IMR-90 (cell line): ENCODE results near the gene ZNF670.
"Not testable (repeated sequence)": the region's sequence is repeated elsewhere in the genome, so short reads cannot be mapped to it uniquely, and the experiment has no call there.

Experiments
- BHLHE40 ChIP-seq: fragments of 150-350 bp; IDR thresholded peaks from 2 replicates; pipeline ENCODE4 v1.6.1; 2016; ENCODE audit warnings: mild to moderate bottlenecking, low read depth, low read length
- CEBPB ChIP-seq: IDR thresholded peaks from 2 replicates; pipeline ENCODE4 v1.6.1; 2012; ENCODE audit warnings: low read depth, low read length, improper control_type of control experiment
- CTCF ChIP-seq: conservative IDR thresholded peaks from 2 replicates; pipeline ENCODE4 v1.5.1; 2012; ENCODE audit warnings: mild to moderate bottlenecking, low read depth, low read length, improper control_type of control experiment
- MAFK ChIP-seq: IDR thresholded peaks from 2 replicates; pipeline ENCODE4 v1.6.1; 2012; ENCODE audit warnings: low read depth, low read length, improper control_type of control experiment
- MAZ ChIP-seq: IDR thresholded peaks from 2 replicates; pipeline ENCODE4 v1.6.1; 2012; ENCODE audit warnings: low read depth, mild to moderate bottlenecking, low read length, improper control_type of control experiment, moderate library complexity, borderline replicate concordance
- POLR2A ChIP-seq: IDR thresholded peaks from 2 replicates; pipeline ENCODE4 v1.6.1; 2012; ENCODE audit warnings: mild to moderate bottlenecking, low read depth, low read length
- RCOR1 ChIP-seq: IDR thresholded peaks from 2 replicates; pipeline ENCODE4 v1.6.1; 2012; ENCODE audit warnings: mild to moderate bottlenecking, low read length, improper control_type of control experiment; ENCODE audit not compliant: insufficient replicate concordance
- TF ChIP-seq, protein P1 (sequence below): fragments of 150-350 bp; IDR thresholded peaks from 2 replicates; pipeline ENCODE4 v1.6.1; 2017; ENCODE audit warnings: mild to moderate bottlenecking, antibody characterized with exemption, low read length, low read depth
- TF ChIP-seq, protein P2 (sequence below): fragments of 150-350 bp; IDR thresholded peaks from 2 replicates; pipeline ENCODE4 v1.6.1; 2016; ENCODE audit warnings: low read depth, mild to moderate bottlenecking, low read length, moderate library complexity, borderline replicate concordance

GRCh38 chr1:247120408-247120668 is 41.7 kb upstream of the ZNF670 start:
- TF ChIP-seq CEBPB, CTCF, BHLHE40, POLR2A, RCOR1, MAZ, MAFK: not testable (repeated sequence)
- TF ChIP-seq, protein P1, sequence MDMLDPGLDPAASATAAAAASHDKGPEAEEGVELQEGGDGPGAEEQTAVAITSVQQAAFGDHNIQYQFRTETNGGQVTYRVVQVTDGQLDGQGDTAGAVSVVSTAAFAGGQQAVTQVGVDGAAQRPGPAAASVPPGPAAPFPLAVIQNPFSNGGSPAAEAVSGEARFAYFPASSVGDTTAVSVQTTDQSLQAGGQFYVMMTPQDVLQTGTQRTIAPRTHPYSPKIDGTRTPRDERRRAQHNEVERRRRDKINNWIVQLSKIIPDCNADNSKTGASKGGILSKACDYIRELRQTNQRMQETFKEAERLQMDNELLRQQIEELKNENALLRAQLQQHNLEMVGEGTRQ, result not testable (repeated sequence)
- TF ChIP-seq, protein P2, sequence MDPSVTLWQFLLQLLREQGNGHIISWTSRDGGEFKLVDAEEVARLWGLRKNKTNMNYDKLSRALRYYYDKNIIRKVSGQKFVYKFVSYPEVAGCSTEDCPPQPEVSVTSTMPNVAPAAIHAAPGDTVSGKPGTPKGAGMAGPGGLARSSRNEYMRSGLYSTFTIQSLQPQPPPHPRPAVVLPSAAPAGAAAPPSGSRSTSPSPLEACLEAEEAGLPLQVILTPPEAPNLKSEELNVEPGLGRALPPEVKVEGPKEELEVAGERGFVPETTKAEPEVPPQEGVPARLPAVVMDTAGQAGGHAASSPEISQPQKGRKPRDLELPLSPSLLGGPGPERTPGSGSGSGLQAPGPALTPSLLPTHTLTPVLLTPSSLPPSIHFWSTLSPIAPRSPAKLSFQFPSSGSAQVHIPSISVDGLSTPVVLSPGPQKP, result not testable (repeated sequence)
